Kidney epithelial cell (primary cell): ENCODE measurements around the gene PPP4R4. TPM values are rescaled to one million over a fixed set of nuclear protein-coding genes. Genes with fewer than 3 reads are reported as not detected.

Experiments
- DNase-seq: peaks from one replicate; pipeline ENCODE4 v3.0.0-alpha.2; 2010; ENCODE audit warnings: low read depth
- H3K27me3 ChIP-seq: 2 replicates; pipeline ENCODE4 v1.6.0; 2011; ENCODE audit warnings: low read length; ENCODE audit not compliant: control insufficient read depth, insufficient read depth
- H3K36me3 ChIP-seq: 2 replicates; pipeline ENCODE4 v1.5.1; 2011; ENCODE audit warnings: low read length; ENCODE audit not compliant: control insufficient read depth, insufficient read depth
- H3K4me3 ChIP-seq: 2 replicates; pipeline ENCODE4 v1.5.1; 2011; ENCODE audit warnings: low read depth, mild to moderate bottlenecking, control low read depth, low read length
- total RNA-seq: library from RNA; depleted of rRNA; stranded (reverse); fragments of >200 nt; gene quantifications from 2 replicates; pipeline ENCODE4 v1.2.3, GENCODE V29; 2015
- TF ChIP-seq, protein P1 (sequence below): IDR thresholded peaks from 2 replicates; pipeline ENCODE4 v1.5.1; 2011; ENCODE audit warnings: mild to moderate bottlenecking, moderate library complexity, low read length, control low read depth, inconsistent platforms; ENCODE audit not compliant: insufficient read depth, poor library complexity, severe bottlenecking

PPP4R4 gene
- total RNA-seq, result 0.68 and 2.4 TPM in 2 replicates

GRCh38 chr14:94173885-94174603 is at the start of gene PPP4R4:
Gene PPP4R4 (plus strand): TSS chr14:94174322. CDS start chr14:94174466, 144 bp downstream.
- H3K36me3 ChIP-seq, result no peaks in the 10 kb centered on the region
- H3K27me3 ChIP-seq, result peaks cover 16% of the 10 kb centered on the region
- H3K4me3 ChIP-seq, result peak within 1 kb of the TSS; percentile 49
- TF ChIP-seq, protein P1, sequence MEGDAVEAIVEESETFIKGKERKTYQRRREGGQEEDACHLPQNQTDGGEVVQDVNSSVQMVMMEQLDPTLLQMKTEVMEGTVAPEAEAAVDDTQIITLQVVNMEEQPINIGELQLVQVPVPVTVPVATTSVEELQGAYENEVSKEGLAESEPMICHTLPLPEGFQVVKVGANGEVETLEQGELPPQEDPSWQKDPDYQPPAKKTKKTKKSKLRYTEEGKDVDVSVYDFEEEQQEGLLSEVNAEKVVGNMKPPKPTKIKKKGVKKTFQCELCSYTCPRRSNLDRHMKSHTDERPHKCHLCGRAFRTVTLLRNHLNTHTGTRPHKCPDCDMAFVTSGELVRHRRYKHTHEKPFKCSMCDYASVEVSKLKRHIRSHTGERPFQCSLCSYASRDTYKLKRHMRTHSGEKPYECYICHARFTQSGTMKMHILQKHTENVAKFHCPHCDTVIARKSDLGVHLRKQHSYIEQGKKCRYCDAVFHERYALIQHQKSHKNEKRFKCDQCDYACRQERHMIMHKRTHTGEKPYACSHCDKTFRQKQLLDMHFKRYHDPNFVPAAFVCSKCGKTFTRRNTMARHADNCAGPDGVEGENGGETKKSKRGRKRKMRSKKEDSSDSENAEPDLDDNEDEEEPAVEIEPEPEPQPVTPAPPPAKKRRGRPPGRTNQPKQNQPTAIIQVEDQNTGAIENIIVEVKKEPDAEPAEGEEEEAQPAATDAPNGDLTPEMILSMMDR, result no peak
- peak; percentile 43 for DNase-seq

DNA sequence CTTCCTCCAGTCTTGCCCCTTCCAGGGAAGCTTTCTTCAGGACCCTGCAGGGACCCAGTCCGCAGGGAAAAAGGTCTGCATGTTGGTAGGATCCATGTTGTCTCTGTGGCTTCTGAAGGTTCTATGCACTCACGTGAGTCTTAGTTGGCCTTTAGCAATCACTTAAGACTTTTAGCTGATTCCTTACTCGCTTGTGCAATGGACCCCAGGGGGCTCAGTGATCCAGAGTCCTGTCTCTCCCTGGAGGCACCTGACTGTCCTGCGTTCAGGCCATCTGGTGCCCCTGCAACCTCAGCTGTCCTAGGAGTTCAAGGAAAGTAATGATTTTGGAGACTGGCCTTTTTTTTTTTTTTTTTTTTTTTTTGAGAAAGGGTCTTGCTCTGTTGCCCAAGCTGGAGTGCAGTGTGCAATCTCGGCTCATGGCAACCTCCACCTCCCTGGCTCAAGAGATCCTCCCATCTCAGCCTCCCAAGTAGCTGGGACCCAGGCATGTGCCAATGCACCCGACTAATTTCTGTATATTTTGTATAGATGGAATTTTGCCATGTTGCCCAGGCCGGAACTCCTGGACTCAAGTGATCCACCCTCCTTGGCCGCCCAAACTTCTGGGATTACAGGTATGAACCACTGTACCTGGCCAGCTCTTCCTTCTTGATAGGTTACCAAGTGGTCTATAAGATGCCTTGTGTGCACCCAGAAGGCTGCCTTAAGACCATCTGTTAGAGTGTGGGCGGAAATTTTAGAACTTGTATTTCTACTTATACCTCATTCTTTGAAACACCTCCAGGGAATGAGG is 49.3 kb upstream of the PPP4R4 start:
- Histone ChIP-seq H3K27me3 (peaks cover 2% of the 10 kb centered on the region), H3K36me3 (no peaks in the 10 kb centered on the region), H3K4me3 (no peak overlapping the region)
- DNase-seq, result no peak
- TF ChIP-seq, protein P1, result no peak

DNA sequence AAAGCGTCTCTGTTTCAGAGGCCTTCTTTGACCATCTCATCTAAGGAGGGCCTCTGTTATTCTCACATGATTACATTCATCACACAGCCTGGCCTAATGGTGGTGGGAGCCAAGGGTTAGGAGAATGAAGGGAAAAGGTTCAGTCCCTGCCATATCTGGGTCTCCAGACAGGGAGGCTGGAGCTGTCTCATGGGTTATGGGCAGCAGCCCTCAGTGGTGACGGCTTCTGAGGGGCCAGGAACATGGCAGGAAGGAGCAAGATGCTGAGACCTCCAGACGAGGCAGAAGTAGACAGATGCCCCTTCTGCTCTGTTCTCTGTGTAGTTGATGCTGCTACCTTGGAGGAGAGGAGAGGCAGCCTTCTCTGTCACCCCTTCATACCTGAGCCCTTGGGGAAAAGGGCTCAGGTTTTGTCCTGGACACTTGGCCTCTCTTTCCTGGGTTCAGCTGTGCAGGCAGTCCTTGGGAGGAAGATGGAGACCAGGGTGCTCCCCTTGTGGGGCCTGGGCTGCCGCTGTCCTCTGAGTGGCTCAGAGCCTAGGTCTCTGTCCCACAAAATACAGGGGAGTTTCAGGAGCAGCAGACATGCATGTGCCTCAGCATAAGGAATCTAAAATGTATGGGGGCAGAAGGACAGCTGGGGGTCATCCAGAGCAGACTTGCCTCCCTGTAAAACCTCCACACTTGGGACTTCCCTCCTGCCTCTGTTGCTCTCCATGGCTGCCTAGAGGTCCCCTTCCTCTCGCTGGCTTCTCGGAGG is 48.3 kb upstream of the PPP4R4 start:
- Histone ChIP-seq H3K4me3 (no peak overlapping the region), H3K27me3 (peaks cover 2% of the 10 kb centered on the region), H3K36me3 (no peaks in the 10 kb centered on the region)
- TF ChIP-seq, protein P1, result no peak
- no peak for DNase-seq

- Histone ChIP-seq H3K27me3 (peaks cover 2% of the 10 kb centered on the region), H3K36me3 (no peaks in the 10 kb centered on the region), H3K4me3 (no peak overlapping the region)
- TF ChIP-seq, protein P1, result no peak
- DNase-seq, result no peak
Measured at GRCh38 chr14:94126419-94126677, 47.8 kb upstream of the PPP4R4 start.

GRCh38 chr14:94126800-94127199 is 47.3 kb upstream of the PPP4R4 start:
- H3K27me3 ChIP-seq, result no peaks in the 10 kb centered on the region
- DNase-seq, result no peak
- H3K36me3 ChIP-seq, result no peaks in the 10 kb centered on the region
- TF ChIP-seq, protein P1, result no peak
- no peak overlapping the region for H3K4me3 ChIP-seq
